HG03025 (cell line): Measurements from ENCODE around the gene ZBTB40.

Experiments
- ATAC-seq: cut with Tn5 transposase; IDR thresholded peaks from one replicate; pipeline ENCODE4 v1.9.1; 2021; ENCODE audit warnings: mild to moderate bottlenecking, moderate library complexity; ENCODE audit not compliant: unreplicated experiment, low FRiP score

The ZBTB40 gene, protein sequence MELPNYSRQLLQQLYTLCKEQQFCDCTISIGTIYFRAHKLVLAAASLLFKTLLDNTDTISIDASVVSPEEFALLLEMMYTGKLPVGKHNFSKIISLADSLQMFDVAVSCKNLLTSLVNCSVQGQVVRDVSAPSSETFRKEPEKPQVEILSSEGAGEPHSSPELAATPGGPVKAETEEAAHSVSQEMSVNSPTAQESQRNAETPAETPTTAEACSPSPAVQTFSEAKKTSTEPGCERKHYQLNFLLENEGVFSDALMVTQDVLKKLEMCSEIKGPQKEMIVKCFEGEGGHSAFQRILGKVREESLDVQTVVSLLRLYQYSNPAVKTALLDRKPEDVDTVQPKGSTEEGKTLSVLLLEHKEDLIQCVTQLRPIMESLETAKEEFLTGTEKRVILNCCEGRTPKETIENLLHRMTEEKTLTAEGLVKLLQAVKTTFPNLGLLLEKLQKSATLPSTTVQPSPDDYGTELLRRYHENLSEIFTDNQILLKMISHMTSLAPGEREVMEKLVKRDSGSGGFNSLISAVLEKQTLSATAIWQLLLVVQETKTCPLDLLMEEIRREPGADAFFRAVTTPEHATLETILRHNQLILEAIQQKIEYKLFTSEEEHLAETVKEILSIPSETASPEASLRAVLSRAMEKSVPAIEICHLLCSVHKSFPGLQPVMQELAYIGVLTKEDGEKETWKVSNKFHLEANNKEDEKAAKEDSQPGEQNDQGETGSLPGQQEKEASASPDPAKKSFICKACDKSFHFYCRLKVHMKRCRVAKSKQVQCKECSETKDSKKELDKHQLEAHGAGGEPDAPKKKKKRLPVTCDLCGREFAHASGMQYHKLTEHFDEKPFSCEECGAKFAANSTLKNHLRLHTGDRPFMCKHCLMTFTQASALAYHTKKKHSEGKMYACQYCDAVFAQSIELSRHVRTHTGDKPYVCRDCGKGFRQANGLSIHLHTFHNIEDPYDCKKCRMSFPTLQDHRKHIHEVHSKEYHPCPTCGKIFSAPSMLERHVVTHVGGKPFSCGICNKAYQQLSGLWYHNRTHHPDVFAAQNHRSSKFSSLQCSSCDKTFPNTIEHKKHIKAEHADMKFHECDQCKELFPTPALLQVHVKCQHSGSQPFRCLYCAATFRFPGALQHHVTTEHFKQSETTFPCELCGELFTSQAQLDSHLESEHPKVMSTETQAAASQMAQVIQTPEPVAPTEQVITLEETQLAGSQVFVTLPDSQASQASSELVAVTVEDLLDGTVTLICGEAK

DNA sequence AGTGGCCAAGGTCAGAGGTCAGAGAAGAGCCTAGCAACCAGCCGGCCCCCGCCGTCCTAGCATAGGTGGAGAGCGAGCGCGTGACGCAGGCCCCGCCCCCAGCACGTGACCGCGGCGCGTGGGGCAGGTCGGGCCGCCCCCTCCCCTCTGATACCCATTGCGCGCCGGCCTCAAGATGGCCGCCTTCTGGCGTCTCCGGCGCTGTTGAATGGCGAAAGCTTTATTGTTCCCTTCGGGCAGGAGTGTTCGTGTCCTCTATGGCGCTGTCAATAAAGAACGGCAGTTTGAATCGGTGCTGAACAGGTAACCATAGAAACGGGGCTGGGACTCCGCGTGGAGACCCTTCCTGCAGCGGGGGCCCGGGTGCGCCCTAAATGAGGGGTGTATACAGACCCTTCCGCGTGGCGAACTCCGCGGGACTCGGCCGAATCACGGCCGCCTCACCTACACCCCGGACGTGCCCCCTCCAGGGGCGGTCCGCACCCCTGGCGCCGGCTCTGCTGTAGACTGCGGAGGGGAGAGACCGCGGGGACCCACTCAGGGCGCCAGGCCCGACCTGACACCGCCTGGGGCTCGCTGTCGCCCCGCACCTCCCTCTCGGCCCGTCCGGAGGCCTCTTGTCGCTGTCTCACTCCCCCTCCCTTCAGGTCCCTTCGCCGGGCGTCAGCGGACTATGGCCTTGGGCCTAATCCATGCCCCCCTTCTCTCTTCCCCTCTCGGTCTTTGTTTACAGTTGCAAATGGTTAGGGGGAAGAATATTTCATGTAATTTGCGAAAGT lies at the start of gene ZBTB40:
TSS of gene ZBTB40 (plus strand) at position 150 of the 779 bp plus-strand sequence. CDS start 38,098 bp downstream, outside the sequence.
- peak; percentile 81 for ATAC-seq

GRCh38 chr1:22402356-22403053 lies 49.1 kb upstream of the ZBTB40 start:
- ATAC-seq, result no peak

DNA sequence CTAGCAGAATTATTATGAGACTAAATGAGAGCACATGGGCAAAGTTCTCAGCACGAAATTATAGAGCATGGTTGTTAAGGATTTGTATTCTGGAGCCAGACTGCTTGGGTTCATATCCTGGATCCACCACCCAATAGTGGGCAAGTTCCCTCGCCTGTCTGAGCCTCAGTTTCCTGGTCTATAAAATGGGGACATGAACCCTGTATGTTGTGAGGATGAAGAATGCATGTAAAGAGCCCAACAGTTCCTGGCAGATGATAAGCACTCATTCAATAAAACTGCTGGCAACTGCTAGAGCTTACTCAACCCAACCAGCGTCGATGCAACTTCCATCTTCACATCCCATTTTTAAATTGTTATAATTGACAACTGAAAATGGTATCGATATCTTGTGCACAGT lies 47.2 kb upstream of the ZBTB40 start:
- no peak for ATAC-seq

DNA sequence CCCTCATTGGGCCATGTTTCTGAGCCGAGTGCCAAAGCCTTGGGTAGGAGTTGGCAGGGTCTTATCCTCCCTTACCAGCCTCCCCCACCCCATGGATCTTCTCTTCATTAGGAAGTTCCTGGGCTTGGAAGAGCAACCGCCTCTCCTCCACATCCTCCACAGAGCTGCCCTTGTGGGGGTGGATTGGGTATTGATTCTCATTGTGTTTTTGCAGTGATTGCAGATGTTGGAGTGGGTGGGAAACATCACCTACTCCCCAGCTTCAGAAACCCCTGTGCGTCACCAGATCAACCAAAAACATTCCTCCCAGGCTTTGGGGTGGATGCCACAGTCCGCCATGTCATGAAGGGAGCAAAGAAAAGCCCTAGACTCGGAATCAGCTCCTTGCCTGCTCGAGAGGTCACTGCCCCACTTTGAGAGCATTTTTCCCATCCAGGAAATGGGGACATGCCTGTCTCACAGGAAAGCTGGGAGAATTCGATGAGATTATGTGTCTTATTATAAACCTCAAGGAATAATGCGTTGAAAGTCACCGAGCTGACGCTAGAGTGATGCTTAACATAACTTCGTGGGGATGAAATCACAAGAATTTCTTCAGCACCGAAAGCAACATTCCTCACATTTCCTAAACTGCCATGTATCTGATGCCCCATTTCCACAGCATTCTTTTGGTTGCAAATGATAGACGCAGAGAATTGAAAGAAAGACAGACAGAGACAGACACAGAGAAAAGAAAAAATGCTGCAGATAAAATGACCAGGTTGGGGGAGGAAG lies 44.7 kb upstream of the ZBTB40 start:
- ATAC-seq, result no peak

DNA sequence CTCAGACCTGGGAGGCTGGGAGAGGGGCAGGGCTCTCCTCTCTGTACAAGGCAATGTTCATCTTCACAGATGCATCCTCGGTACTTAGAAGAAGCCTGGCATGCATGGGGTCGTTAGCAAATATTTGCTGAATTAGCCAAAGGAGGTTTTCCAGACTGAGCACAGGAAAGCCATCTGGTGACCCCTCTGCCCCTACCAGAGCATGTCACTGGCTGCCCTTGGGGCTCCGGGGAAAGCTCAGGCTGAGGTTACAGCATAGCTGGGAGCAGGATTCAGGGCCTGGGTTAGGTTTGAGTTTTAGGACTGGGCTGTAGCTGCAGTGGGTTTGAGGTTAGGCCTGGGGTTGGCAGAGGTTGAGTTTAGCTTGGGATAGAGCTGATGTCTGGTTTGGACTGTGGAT lies 43.4 kb upstream of the ZBTB40 start:
- ATAC-seq, result no peak

GRCh38 chr1:22410401-22410800 lies 41.2 kb upstream of the ZBTB40 start:
- no peak for ATAC-seq

GRCh38 chr1:22410928-22411495 lies 40.6 kb upstream of the ZBTB40 start:
- ATAC-seq, result no peak

DNA sequence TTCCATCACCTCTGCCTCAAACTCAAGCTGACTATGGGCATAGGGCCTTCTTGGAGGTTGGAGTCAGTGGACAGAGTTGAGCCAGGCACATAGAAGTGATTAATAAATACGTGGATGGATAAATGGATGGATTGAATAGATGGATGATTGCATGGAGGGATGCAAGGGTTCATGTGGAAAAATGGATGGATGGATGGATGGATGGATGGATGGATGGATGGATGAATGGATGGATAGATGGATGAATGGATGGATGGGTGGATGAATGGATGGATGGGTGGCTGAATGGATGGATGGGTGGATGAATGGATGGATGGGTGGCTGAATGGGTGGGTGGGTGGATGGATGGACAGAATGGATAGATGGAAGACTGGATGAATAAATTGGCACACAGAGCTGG lies 40.1 kb upstream of the ZBTB40 start:
- ATAC-seq, result no peak

GRCh38 chr1:22412932-22413727 lies 38.5 kb upstream of the ZBTB40 start:
- no peak for ATAC-seq

GRCh38 chr1:22413799-22414198 lies 37.9 kb upstream of the ZBTB40 start:
- no peak for ATAC-seq

DNA sequence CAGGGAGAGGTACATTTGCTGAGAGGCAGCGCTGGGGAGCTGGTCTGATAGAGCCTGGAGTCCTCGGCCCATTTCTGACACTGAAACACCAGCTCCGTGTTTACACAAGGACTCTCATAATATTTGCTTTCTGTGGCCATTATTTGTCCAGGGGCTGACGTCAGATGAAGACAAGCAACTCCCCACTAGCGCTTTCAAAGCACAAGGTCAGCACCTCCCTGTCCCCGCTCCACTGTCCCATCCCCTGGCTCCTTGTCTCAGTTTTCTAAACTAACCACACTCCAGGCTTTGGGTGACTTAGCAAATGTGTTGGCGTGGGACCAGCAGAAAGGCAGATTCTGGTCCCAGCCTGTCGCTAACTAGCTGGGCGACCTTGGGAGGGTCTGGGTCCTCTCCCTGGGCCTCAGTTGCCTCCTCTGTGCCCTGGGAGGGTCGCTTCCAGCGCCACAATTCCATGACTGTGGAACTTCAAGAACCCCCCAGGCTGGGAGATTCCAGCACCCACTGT lies 37.4 kb upstream of the ZBTB40 start:
- no peak for ATAC-seq

- no peak for ATAC-seq
Observed at GRCh38 chr1:22415489-22415888, 36.2 kb upstream of the ZBTB40 start.

GRCh38 chr1:22416555-22417454 lies 34.8 kb upstream of the ZBTB40 start:
- no peak for ATAC-seq

DNA sequence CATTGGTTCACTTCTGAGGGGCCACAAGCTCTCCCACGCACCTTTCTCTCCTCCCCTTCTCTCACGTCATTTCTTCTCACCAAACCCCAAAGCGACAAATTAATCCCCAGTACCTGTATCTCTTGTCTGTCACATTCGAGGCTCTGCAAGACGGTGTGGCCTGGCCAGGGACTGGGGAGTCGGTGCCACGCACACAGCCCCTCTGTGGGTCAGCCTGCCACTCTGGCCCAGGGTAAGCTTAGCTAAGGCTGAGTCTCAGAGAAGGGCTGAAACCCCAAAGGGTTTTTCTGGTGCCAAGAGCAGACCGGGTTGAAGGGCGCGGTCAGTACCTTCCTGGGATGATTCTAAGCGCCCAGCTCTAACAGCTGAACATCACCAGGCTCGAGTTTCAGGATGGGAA lies 34.2 kb upstream of the ZBTB40 start:
- no peak for ATAC-seq

GRCh38 chr1:22418312-22418711 lies 33.3 kb upstream of the ZBTB40 start:
- no peak for ATAC-seq

- no peak for ATAC-seq
Observed at GRCh38 chr1:22418933-22419382, 32.7 kb upstream of the ZBTB40 start.
